HG03196 (cell line): ENCODE data around the gene CENPO.
"Not testable (repeated sequence)": the region's sequence is repeated elsewhere in the genome, so short reads cannot be mapped to it uniquely, and the experiment has no call there.

Experiments
- ATAC-seq: cut with Tn5 transposase; IDR thresholded peaks from one replicate; pipeline ENCODE4 v1.9.1; 2021; ENCODE audit not compliant: unreplicated experiment

CENPO gene

GRCh38 chr2:24822049-24822706 lies 29.0 kb downstream of the CENPO start:
- no peak for ATAC-seq

GRCh38 chr2:24824071-24824588 lies 30.9 kb downstream of the CENPO start:
- ATAC-seq: no peak

GRCh38 chr2:24824966-24825882 lies 32.0 kb downstream of the CENPO start:
- no peak for ATAC-seq

GRCh38 chr2:24825883-24826772 lies 32.9 kb downstream of the CENPO start:
- no peak for ATAC-seq

GRCh38 chr2:24826773-24827145 lies 33.5 kb downstream of the CENPO start:
- no peak for ATAC-seq

GRCh38 chr2:24827321-24828237 lies 34.4 kb downstream of the CENPO start:
- ATAC-seq: peak; percentile 60

GRCh38 chr2:24828238-24828996 lies 35.2 kb downstream of the CENPO start:
- no peak for ATAC-seq

GRCh38 chr2:24830351-24830750 lies 37.1 kb downstream of the CENPO start:
- ATAC-seq: no peak

- no peak for ATAC-seq
These were observed 37.6 kb downstream of the CENPO start for GRCh38 chr2:24830786-24831185.

GRCh38 chr2:24831221-24832072 lies 38.2 kb downstream of the CENPO start:
- ATAC-seq: no peak

- ATAC-seq: no peak
These were observed 38.8 kb downstream of the CENPO start for GRCh38 chr2:24832073-24832461.

GRCh38 chr2:24832521-24832920 lies 39.3 kb downstream of the CENPO start:
- no peak for ATAC-seq

- ATAC-seq: no peak
These were observed 39.9 kb downstream of the CENPO start for GRCh38 chr2:24832931-24833701.

GRCh38 chr2:24833821-24834732 lies 40.9 kb downstream of the CENPO start:
- no peak for ATAC-seq

GRCh38 chr2:24834733-24835395 lies 41.6 kb downstream of the CENPO start:
- no peak for ATAC-seq

GRCh38 chr2:24835411-24835810 lies 42.2 kb downstream of the CENPO start:
- ATAC-seq: not testable (repeated sequence)
